GM04504 (cell line): ENCODE data around the gene ASPG.

ENCODE experiments used
- DNase-seq: peaks from one replicate; pipeline ENCODE4 v3.0.0-alpha.2; 2012; ENCODE audit warnings: low read depth

The ASPG gene

DNA sequence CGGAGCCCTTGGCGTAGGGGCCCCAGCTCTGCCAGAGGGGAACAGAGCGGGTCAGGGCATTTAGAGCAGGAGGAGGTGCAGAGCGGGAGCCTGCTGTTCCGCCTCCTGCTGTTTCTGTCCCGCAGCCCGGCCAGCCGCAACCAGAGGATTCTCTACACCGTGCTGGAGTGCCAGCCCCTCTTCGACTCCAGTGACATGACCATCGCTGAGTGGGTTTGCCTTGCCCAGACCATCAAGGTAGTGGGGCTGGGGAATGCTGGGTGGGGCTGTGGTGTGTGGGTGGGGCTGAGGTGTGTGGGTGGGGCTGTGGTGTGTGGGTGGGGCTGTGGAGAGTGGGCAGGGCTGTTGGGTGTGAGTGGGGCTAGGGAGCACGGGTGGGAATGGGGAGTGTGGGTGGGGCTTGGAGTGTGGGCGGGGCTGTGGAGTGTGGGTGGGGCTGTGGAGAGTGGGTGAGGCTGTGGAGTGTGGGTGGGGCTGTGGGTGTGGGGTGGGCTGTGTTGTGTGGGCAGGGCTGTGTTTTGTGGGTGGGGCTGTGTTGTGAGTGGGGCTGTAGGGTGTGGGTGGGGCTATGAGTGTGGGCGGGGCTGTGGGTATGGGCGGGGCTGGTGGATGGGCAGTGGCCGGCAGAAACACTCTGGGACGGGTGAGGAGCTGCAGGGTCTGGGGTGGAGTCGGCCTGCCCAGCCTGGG lies 8.0 kb downstream of the ASPG start:
- no peak for DNase-seq

GRCh38 chr14:104094056-104094708 lies 8.7 kb downstream of the ASPG start:
- no peak for DNase-seq

GRCh38 chr14:104094709-104095425 lies 9.4 kb downstream of the ASPG start:
- DNase-seq, result peak; percentile 0

DNA sequence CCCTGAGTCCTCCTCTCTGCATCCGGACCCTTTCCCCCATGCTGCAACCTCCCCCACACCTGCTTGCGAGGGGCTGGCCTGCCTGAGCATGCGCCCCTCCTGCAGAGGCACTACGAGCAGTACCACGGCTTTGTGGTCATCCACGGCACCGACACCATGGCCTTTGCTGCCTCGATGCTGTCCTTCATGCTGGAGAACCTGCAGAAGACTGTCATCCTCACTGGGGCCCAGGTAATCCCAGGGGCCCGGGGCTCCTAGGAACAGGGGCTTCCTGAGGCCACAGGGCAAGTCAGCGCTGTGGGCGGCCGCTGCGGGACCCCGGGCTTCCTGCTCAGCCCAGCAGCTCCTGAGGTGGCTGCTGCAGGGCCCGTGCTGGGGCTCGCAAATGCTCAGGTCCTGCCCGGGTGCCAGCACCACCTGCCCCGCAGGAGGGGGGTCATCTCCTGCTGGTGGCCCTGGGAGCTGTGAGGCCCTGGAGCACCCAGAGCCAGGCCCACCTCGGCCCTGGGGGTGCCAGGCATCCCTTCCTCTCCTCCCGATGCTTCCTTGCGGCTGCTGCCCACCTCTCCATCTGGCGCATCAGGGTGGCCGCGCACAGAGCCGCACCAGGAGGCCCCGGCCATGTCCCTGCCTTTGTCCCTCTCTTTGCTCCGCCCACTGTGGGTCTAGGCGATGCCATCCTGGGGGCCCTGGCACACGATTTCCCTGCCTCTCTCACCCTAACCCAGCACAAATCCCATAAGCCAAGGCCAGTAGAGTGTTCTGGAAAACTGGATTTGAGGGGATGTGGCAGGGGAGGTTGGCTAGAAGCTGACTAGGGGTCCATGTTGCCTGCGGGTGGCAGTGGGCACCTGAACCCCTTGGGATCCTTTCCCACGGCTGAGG lies 10.2 kb downstream of the ASPG start:
- DNase-seq, result no peak

- DNase-seq, result no peak
These were observed 10.8 kb downstream of the ASPG start for GRCh38 chr14:104096318-104096717.

GRCh38 chr14:104096751-104097700 lies 11.5 kb downstream of the ASPG start:
- no peak for DNase-seq

DNA sequence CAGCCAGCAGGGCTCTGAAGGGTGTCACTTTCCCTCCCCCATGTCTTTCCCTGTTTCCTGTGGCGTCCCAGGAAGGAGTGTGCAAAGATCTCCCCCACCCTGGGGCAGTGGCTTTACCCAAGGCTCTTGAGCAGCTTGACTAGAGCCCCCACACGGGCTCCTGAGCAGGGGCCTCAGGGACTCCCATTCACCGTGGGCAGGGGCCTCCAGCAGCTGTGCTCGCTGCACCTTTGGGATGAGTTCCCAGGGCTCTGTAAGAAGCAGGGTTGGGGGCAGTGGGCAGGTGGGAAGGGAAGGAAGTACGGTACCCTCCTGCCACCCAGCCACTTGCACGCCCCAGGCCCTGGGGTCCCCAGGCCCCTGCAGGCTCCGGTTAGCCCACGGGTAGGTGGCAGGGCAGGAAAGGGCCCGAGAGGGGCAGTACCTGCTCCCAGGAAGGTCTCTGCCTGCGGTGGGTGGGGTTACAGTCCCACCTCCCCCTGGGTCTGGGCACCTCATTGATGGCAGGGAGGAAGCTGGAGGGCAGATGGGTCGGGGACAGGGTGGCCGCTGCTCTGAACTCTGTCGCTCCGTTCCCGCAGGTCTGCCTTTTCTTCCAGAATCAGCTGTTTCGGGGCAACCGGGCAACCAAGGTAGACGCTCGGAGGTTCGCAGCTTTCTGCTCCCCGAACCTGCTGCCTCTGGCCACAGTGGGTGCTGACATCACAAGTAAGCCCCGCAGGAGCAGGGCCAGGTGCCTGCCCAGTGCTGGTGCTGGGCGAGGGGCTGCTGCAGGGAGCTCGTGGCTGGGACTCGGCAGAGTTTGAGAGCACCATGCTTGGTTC lies 13.0 kb downstream of the ASPG start:
- DNase-seq, result no peak

- no peak for DNase-seq
These were observed 13.9 kb downstream of the ASPG start for GRCh38 chr14:104099096-104100041.

DNA sequence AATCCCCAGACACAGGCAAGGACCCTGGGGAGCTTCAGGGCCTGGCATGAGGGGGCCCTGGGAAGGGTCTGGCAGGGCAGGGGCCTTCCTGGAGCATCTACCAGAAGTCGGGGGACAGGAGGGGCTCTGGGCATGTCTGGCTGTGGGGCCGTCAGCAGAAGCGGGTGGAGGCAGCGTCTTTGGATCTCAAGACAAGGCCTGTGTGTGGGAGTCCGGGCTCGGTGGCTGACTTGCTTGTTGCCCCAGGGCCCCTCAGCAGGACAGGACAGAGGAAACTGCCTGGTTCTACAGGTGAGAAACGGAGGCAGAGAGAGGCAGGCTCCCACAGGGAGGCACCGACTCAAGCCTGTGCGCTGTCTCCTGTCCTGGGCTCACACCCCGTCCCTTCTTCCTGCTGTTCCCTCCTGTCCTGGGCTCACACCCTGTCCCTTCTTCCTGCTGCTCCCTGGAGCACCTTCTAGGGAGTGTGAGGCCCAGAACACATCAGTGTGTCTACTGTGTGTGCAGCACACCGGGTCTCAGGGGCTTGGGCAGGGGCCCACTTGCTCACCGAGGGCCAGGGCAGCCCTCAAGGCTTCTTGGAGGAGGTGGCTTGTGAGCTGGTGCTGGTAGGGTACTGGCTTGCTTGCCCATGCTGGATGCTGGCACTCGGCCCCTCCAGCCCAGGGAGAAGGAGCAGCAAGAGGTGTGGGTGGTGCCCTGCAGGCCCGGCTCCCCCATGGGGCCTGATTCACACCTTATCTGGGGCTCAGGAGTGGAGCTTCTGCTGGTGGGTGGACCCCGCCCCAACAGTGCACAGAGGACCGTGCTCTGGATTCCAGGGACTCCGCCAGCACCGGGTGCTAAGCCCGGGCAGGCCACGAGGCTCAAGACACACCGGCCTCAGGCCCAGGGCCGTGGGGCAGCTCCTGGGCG lies 14.9 kb downstream of the ASPG start:
- no peak for DNase-seq

DNA sequence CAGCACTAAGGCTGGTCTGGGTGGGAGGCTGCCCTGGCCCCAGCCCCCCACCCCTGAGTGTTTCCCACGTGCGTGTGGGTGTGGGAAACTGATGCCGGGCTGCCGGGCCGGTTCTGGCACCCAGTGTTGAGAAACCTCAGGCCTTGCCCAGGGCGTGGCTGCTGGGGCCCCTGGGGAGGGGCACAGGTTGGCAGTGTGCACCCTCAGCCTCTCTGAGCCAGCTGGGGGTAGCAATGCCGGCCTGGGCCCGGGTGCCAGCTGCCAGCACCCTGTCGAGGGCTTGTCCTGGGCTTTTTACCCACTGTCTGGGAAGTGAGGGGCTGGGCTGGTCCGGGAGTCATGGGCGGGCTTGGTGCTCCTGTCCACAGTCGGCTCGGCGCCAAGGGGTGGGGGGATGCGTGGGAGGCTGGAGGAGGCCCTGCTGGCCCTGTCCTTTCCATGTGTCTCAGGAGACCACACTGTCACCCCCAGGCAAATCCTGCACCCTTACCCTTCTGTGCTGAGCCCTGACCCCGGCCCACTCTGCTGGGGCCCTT lies 15.7 kb downstream of the ASPG start:
- no peak for DNase-seq

DNA sequence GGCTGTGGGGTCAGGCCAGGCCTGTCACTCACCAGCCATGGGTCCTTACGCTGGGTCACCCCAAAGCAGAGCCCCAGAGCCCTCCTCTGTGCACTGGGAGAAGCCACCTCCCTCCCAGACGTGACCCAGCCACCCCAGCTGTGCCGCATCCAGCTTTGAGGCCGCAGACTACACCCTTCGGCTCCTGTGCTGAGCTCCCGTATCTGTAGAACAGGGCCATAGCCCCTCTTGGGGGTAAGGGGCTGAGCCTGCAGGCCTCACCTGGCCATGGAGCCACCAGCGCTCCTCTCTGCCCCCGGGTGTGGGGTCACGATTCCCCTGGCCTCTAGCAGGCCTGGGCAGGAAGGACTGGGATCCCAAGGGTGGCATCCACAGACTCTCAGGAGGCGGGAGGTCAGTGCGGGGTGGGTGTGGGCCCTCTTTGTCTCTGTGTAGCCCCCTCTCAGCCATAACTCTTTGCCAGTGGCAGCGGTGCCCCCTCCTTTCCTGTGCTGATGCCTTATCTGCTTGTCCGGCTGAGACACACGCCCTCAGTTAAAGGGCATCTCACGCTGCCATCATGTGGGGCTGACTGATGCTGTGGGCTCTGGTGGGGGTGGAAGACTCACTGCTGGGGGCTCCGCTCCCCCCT lies 16.3 kb downstream of the ASPG start:
- DNase-seq, result no peak

GRCh38 chr14:104102282-104102914 lies 16.9 kb downstream of the ASPG start:
- no peak for DNase-seq

GRCh38 chr14:104103061-104103445 lies 17.6 kb downstream of the ASPG start:
- DNase-seq, result no peak

DNA sequence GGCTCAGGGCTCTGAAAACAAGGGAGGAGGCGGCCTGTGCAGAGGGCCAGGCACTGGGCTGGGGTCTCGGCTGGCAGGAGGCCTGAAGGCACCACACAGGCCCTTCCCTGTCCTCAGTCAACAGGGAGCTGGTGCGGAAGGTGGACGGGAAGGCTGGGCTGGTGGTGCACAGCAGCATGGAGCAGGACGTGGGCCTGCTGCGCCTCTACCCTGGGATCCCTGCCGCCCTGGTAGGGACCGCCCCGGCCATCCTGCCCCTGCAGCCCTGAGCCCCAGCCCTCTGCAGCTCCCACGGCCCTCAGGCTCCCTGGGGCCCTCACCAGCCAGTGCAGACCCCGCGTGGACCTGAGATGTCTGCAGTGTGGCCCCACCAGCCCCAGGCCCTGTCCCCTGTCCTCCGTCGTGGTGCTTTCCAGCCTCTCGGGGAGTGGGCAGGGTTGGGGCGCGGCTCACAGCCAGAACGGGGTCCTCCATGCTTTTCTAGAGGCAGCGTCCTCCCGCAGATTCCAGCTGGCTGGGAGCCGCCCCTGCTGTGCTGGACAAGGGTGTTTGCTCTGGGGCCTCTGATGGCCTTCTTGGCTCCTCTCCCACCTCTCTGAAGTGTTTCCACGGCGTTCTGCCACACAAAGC lies 18.1 kb downstream of the ASPG start:
- DNase-seq, result no peak

GRCh38 chr14:104104076-104104901 lies 18.8 kb downstream of the ASPG start:
- no peak for DNase-seq
